Erythroblast (primary cell): ENCODE measurements around the gene SIRT2.

Experiments used
- DNase-seq, 2 experiments: peaks; one replicate each; lab custom pipeline; 2025; lab: John Stamatoyannopoulos, UW
- GATA1 ChIP-seq: IDR thresholded peaks from 2 replicates; pipeline ENCODE4 v1.6.1; 2011; ENCODE audit warnings: low read depth, mild to moderate bottlenecking, control low read depth, low read length, moderate library complexity
- POLR2A ChIP-seq: IDR thresholded peaks from 2 replicates; pipeline ENCODE4 v1.6.1; 2011; ENCODE audit warnings: mild to moderate bottlenecking, low read length

SIRT2 gene

GRCh38 chr19:38853214-38853613 lies 46.2 kb downstream of the SIRT2 start:
- TF ChIP-seq GATA1 (no peak), POLR2A (no peak)
- DNase-seq: no peak

- peak; percentile 72 to 79 for DNase-seq
- TF ChIP-seq GATA1 (no peak), POLR2A (peak; percentile 56)
Measured at GRCh38 chr19:38852231-38853044, 47.0 kb downstream of the SIRT2 start.

- peak; percentile 94 to 96 for DNase-seq
- TF ChIP-seq POLR2A (peak; percentile 69), GATA1 (no peak)
Measured at GRCh38 chr19:38851622-38852230, 47.7 kb downstream of the SIRT2 start.

- DNase-seq: peak; percentile 74 to 80
- TF ChIP-seq POLR2A (no peak), GATA1 (no peak)
Measured at GRCh38 chr19:38850976-38851621, 48.3 kb downstream of the SIRT2 start.

- DNase-seq: peak in 1 of 2 experiments; percentile 100
- peak; percentile 47 for TF ChIP-seq GATA1
- TF ChIP-seq POLR2A: peak; percentile 55
Measured at GRCh38 chr19:38850436-38850975, 48.9 kb downstream of the SIRT2 start.

GRCh38 chr19:38849860-38850435 lies 49.5 kb downstream of the SIRT2 start, which contains the start of gene HNRNPL:
Gene HNRNPL (minus strand): TSS chr19:38849986. CDS start chr19:38849966, 20 bp downstream.
- TF ChIP-seq GATA1 (no peak), POLR2A (peak; percentile 50)
- peak; percentile 100 for DNase-seq

- TF ChIP-seq POLR2A: no peak
- no peak for TF ChIP-seq GATA1
- peak; percentile 98 to 99 for DNase-seq
Measured at GRCh38 chr19:38849147-38849859, 50.1 kb downstream of the SIRT2 start.

GRCh38 chr19:38848299-38849146 lies 50.9 kb downstream of the SIRT2 start:
- no peak for DNase-seq
- TF ChIP-seq GATA1: no peak
- TF ChIP-seq POLR2A: no peak

- TF ChIP-seq GATA1 (no peak), POLR2A (no peak)
- no peak for DNase-seq
Measured at GRCh38 chr19:38846097-38846496, 53.3 kb downstream of the SIRT2 start.

GRCh38 chr19:38845374-38846024 lies 53.9 kb downstream of the SIRT2 start:
- DNase-seq: no peak
- TF ChIP-seq POLR2A: no peak

- no peak for DNase-seq
- no peak for TF ChIP-seq POLR2A
- TF ChIP-seq GATA1: no peak
Measured at GRCh38 chr19:38844093-38844686, 55.2 kb downstream of the SIRT2 start.

- DNase-seq: no peak
- TF ChIP-seq POLR2A (no peak), GATA1 (no peak)
Measured at GRCh38 chr19:38843175-38843758, 56.2 kb downstream of the SIRT2 start.
